ENCODE data around the gene PIEZO2.

GRCh38 chr18:10950080-10950875 is 199.1 kb downstream of the PIEZO2 start:
- TF ChIP-seq EP300 (IDR thresholded peaks at IDR 0.05) (no peak), POLR2A (IDR thresholded peaks at IDR 0.05) (no peak), CTCF (IDR thresholded peaks at IDR 0.05) (no peak)
